Measurements from ENCODE around the gene SEMA4D.

SEMA4D gene

DNA sequence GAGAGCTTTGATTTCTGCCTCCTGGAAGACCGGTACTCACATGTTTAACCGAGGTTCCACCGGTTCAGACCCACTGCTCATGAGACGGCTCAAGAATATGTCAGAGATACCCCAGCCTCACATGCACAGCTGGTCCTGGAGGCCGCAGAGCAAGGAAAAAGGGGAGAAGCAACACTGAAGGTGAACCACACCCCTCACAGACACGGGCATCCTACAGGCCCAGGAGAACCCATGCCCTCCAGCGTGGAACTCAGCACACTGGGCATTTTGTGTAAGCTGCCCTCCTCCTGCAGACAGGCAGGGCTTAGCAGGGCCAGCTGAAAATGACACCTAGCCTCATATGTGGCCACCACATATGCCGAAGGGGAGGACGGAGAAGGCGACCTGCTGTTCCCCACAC is 37.4 kb downstream of the SEMA4D start:
- CTCF ChIA-PET = interaction anchor here (1.0 to 2.5 kb wide), 5 partner anchors 11 to 89 kb away, joined by 3 to 8 read pairs (median 4); no protein-coding TSS in a partner anchor
- DNase-seq (ENCODE audit: extremely low spot score) = no peak
- TF ChIP-seq, protein P1, sequence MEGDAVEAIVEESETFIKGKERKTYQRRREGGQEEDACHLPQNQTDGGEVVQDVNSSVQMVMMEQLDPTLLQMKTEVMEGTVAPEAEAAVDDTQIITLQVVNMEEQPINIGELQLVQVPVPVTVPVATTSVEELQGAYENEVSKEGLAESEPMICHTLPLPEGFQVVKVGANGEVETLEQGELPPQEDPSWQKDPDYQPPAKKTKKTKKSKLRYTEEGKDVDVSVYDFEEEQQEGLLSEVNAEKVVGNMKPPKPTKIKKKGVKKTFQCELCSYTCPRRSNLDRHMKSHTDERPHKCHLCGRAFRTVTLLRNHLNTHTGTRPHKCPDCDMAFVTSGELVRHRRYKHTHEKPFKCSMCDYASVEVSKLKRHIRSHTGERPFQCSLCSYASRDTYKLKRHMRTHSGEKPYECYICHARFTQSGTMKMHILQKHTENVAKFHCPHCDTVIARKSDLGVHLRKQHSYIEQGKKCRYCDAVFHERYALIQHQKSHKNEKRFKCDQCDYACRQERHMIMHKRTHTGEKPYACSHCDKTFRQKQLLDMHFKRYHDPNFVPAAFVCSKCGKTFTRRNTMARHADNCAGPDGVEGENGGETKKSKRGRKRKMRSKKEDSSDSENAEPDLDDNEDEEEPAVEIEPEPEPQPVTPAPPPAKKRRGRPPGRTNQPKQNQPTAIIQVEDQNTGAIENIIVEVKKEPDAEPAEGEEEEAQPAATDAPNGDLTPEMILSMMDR (IDR thresholded peaks at IDR 0.05; ENCODE audit: control extremely low read depth, extremely low read depth, low read depth, missing control alignments) = no peak
- POLR2A ChIA-PET = no interaction called here

DNA sequence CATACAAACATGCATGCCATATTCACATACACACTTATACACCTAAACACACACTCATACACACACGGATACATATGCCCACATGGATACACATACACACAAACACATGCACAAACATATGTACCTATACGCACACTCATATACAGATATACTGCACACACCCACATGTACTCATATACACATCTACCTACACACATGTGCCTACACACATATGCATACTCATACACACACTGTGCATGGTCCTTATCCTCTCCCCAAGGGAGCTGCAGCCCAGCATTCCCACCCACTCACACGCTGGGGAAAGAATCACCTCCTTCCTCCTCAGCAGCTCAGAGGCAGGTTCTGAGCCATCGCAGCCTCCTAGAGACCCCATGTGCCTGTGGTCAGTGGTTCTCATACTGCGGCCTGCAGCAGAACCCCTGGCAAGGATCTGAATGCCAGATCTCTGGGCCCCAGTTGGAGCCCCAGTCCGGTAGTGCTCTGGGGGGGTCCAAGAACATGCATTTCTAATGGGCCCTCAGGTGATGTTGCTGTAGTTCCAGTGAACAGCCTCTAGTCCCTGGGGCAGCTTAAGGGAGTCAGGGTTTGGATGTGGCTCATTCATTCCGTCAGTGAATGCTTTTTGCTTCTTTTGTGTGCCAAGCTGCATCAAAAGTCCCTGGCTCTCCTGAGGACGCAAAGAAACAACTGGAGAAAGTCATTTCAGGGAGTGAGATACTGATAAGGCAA is 39.0 kb downstream of the SEMA4D start:
- DNase-seq (ENCODE audit: extremely low spot score) = no peak
- ChIA-PET POLR2A (no interaction called here), CTCF (interaction anchor here (1.4 to 2.5 kb wide), 4 partner anchors 18 to 89 kb away, joined by 4 to 8 read pairs (median 6); no protein-coding TSS in a partner anchor)
- TF ChIP-seq, protein P1 (IDR thresholded peaks at IDR 0.05; ENCODE audit: control extremely low read depth, extremely low read depth, low read depth, missing control alignments) = no peak

DNA sequence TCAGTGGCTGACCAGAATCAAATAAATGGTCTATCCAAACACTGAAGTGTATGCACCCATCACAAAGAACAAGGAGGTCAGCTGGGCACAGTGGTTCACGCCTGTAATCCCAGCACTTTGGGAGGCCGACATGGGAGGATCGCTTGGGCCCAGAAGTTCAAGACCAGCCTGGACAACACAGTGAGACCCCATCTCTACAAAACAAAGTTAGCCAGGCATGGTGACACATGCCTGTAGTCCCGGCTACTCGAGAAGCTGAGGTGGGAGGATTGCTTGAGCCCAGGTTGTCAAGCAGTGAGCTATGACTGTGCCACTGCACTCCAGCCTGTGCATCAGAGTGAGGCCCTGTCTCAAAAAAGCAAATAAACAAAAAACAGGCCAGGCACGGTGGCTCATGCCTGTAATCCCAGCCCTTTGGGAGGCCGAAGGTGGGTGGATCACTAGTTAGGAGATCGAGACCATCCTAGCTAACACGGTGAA is 40.5 kb downstream of the SEMA4D start:
- CTCF ChIA-PET = interaction anchor here (1.0 to 4.2 kb wide), 2 partner anchors 8 to 28 kb away, joined by 3 to 19 read pairs; no protein-coding TSS in a partner anchor
- POLR2A ChIA-PET = no interaction called here
- TF ChIP-seq, protein P1 (IDR thresholded peaks at IDR 0.05; ENCODE audit: control extremely low read depth, extremely low read depth, low read depth, missing control alignments) = no peak
- DNase-seq (ENCODE audit: extremely low spot score) = no peak

DNA sequence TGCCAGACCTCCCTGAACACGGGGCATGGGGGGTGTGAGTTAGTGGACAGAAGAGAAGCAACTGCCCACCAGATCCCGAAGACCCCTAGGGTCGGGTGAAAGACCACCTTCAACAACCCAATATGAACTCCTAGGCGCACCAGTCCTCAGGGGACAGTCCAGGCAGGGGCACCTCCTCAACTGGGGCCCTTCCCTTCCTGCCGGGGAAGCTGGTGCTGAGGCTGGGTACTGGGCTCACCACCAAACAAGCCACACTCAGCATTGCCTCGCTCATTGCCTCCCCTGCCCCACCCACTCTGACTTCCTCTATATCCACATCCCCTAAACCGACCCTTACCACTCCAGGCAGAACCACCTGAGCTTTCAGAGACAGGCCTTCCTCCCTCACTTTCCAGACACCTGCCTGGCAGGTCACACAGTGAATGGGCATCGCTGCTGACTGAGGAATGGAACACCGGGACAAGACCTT is 42.5 kb downstream of the SEMA4D start:
- ChIA-PET POLR2A (no interaction called here), CTCF (interaction anchor here (0.8 to 4.2 kb wide), 4 partner anchors 15 to 54 kb away, joined by 3 to 19 read pairs (median 3); no protein-coding TSS in a partner anchor)
- DNase-seq (ENCODE audit: extremely low spot score) = no peak
- TF ChIP-seq, protein P1 (IDR thresholded peaks at IDR 0.05; ENCODE audit: control extremely low read depth, extremely low read depth, low read depth, missing control alignments) = no peak

DNA sequence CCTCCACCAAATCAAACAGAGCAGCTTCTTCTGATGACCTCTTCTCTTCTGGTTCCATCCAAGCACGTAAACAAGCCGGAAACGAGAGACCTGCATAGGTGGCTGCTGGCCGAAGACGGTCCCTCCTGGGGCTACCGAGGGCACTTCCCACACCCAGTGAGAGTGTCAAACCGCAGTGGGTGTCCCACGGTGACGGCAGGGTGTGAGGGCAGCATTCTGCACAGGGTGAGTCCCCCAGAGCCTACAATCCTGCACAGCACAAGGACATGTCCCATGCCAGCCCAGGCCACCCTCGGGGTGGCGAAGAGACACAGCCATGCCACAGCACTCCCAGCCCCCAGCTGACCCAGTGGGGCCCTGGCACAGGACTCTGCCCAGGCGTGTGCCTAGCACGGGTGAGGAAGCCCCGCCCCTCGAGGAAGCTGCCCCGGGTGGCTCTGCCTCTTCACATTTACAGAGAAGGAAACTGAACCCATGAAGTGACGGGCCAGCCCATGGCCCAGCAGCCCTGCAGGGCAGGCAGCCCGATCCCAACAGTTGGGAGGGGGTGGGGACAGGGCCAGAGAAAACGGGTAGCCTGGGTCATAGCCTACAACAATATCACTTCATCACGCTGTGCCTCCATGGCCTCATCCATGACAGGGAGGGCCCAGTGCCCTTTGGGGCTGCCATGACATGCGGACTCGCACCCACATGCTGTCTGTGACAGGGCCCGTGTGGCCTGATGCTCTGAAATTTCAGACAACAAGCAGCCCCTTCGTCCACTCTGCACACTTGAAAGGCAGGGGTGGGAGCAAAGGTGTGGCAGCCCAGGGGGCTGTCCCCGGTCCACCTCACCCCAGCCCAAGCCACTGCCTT is 43.2 kb downstream of the SEMA4D start:
- CTCF ChIA-PET = interaction anchor here (1.8 to 4.2 kb wide), 2 partner anchors 13 to 25 kb away, joined by 4 to 19 read pairs; no protein-coding TSS in a partner anchor
- DNase-seq (ENCODE audit: extremely low spot score) = no peak
- POLR2A ChIA-PET = no interaction called here
- TF ChIP-seq, protein P1 (IDR thresholded peaks at IDR 0.05; ENCODE audit: control extremely low read depth, extremely low read depth, low read depth, missing control alignments) = no peak

DNA sequence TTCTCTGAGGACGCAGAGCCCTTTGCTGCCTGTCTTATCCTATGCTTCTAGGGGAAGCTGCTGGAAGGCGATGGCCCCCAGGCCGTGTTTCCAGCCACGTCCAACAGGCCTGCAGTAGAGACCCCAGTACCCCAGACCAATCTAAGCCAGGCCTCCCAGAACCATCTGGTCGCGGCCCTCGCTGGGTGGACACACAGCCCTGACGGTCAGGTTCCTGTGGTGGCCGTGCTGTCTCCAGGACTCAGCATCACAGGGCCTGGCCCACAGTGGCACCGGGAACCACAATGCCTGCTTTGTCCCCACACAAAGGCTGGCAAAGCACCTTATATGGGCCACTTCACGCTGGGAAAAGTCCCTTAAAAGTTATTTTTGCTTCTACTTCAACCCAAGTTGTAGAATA is 44.5 kb downstream of the SEMA4D start:
- DNase-seq (ENCODE audit: extremely low spot score) = no peak
- ChIA-PET POLR2A (no interaction called here), CTCF (interaction anchor here (1.8 to 1.9 kb wide), 2 partner anchors 11 to 14 kb away, joined by 4 to 5 read pairs; no protein-coding TSS in a partner anchor)
- TF ChIP-seq, protein P1 (IDR thresholded peaks at IDR 0.05; ENCODE audit: control extremely low read depth, extremely low read depth, low read depth, missing control alignments) = no peak
